Kidney (tissue), 22 donors: ENCODE measurements around the gene SPATA33. TPM values are rescaled to one million over a fixed set of nuclear protein-coding genes. Genes with fewer than 3 reads are reported as not detected.

Experiments
- DNase-seq, 5 donors: peaks; one replicate each; pipeline ENCODE4 v3.0.0-alpha.2; 2013 to 2020
- FAIRE-seq: peaks from 2 replicates; lab custom pipeline; 2012; peaks lifted over from hg19 to GRCh38; lab: Jason Lieb, UNC
- H3K27ac ChIP-seq, 2 donors: one replicate each; pipeline ENCODE4 v1.7.0; 2013; ENCODE audit warnings: low read depth in 2 of 2, low read length in 2 of 2, inconsistent platforms in 1 of 2
- H3K27me3 ChIP-seq: one replicate; pipeline ENCODE4 v1.7.1; 2013; ENCODE audit warnings: low read length, inconsistent platforms; ENCODE audit not compliant: control insufficient read depth, insufficient read depth
- H3K36me3 ChIP-seq, 3 donors: one replicate each; pipeline versions ENCODE4 v1.7.0 to v1.7.1; 2013; ENCODE audit warnings: low read length in 3 of 3, control low read depth in 1 of 3, inconsistent platforms in 1 of 3; ENCODE audit not compliant: insufficient read depth in 3 of 3, control insufficient read depth in 2 of 3
- H3K4me1 ChIP-seq, 3 donors: one replicate each; pipeline versions ENCODE4 v1.7.0 to v1.7.1; 2013; ENCODE audit warnings: low read length in 3 of 3, inconsistent platforms in 1 of 3, low read depth in 1 of 3; ENCODE audit not compliant: control insufficient read depth in 2 of 3, insufficient read depth in 2 of 3
- H3K4me3 ChIP-seq, 3 donors: one replicate each; pipeline versions ENCODE4 v1.7.0 to v1.8.1; 2013; ENCODE audit warnings: low read length in 3 of 3, control low read depth in 1 of 3, inconsistent platforms in 1 of 3
- H3K9ac ChIP-seq, 3 donors: one replicate each; pipeline versions ENCODE4 v1.7.0 to v1.7.1; 2013; ENCODE audit warnings: low read length in 3 of 3, control low read depth in 1 of 3, inconsistent platforms in 1 of 3
- H3K9me3 ChIP-seq, 3 donors: one replicate each; pipeline versions ENCODE4 v1.7.0 to v1.7.1; 2013; ENCODE audit warnings: low read length in 3 of 3, control low read depth in 1 of 3, inconsistent platforms in 1 of 3; ENCODE audit not compliant: control insufficient read depth in 2 of 3, insufficient read depth in 1 of 3
- CTCF ChIP-seq: IDR thresholded peaks from 3 replicates; pipeline ENCODE4 v1.5.1; 2012; ENCODE audit warnings: mild to moderate bottlenecking, moderate library complexity, borderline replicate concordance; ENCODE audit not compliant: insufficient read depth; ENCODE audit errors: extremely low read depth
- intact Hi-C: fragments of 100-400 bp; cut with DNase I; formaldehyde crosslinking; loops from one replicate; pipeline ENCODE4 v1.11.1; 2022
- long read RNA-seq, 10 donors: library from polyadenylated mRNA in 1 of 10; unstranded in 1 of 10; transcript quantifications; one replicate each; pipeline ENCODE4 v2.0.0 and lab custom pipeline, GENCODE V29; 2021 to 2026
- polyA plus RNA-seq: library from polyadenylated mRNA; stranded (reverse); fragments of 350-450 nt; fragmentation: Illumina TruSeq; extraction: RNeasy Lipid Tissue Mini Kit (QIAGEN cat#74804); gene quantifications from one replicate; pipeline ENCODE4 v1.2.3, GENCODE V29; 2014; ENCODE audit warnings: low read depth, low replicate concordance; ENCODE audit not compliant: insufficient read depth
- total RNA-seq: library from RNA; stranded (reverse); fragmentation: NEBNext Ultra II Directional; extraction: Animal tissue kit (Norgen Biotek cat#: 25700); gene quantifications from one replicate; pipeline ENCODE4 v1.2.1, GENCODE V29; 2021
- donor health status: control.
- donor health status: control.
- donor health status: control.
- donor health status: control.
- donor health status: control.
- donor health status: DM: yes; HTN: yes; CAD: no.
- donor health status: Normal renal cell carcinoma (clear cell type).

SPATA33 gene
- total RNA-seq: 16.3 TPM
- 13.4 TPM for polyA plus RNA-seq
- long read RNA-seq, donor 1, transcript SPATA33-204 (2 exons, 2,368 nt): major isoform, 5 of 13 reads
- long read RNA-seq, donor 1, transcript SPATA33-209 (3 exons, 1,490 nt): major isoform, 5 of 13 reads
- long read RNA-seq, donor 1, partial matches to known transcripts: 0 of 13 reads
- long read RNA-seq, donor 1, other reads (novel, unspliced or antisense): 0 of 13 reads
- long read RNA-seq, donor 2, partial matches to known transcripts: 0 of 8 reads
- long read RNA-seq, donor 2, other reads (novel, unspliced or antisense): 0 of 8 reads
- long read RNA-seq, donor 3, partial matches to known transcripts: 0 of 4 reads
- long read RNA-seq, donor 3, other reads (novel, unspliced or antisense): 0 of 4 reads
- long read RNA-seq, donor 4, partial matches to known transcripts: 0 of 8 reads
- long read RNA-seq, donor 4, other reads (novel, unspliced or antisense): 0 of 8 reads
- long read RNA-seq, donor 5, partial matches to known transcripts: 0 of 1 reads
- long read RNA-seq, donor 5, other reads (novel, unspliced or antisense): 0 of 1 reads
- long read RNA-seq, donor 6, partial matches to known transcripts: 0 of 10 reads
- long read RNA-seq, donor 6, other reads (novel, unspliced or antisense): 0 of 10 reads
- long read RNA-seq, donor 7, partial matches to known transcripts: 4 of 14 reads
- long read RNA-seq, donor 7, other reads (novel, unspliced or antisense): 6 of 14 reads
- long read RNA-seq, donor 8, partial matches to known transcripts: 0 of 7 reads
- long read RNA-seq, donor 8, other reads (novel, unspliced or antisense): 0 of 7 reads
- long read RNA-seq, donor 9, partial matches to known transcripts: 0 of 3 reads
- long read RNA-seq, donor 9, other reads (novel, unspliced or antisense): 0 of 3 reads
- long read RNA-seq, donor 10, partial matches to known transcripts: 0 of 5 reads
- long read RNA-seq, donor 10, other reads (novel, unspliced or antisense): 0 of 5 reads

DNA sequence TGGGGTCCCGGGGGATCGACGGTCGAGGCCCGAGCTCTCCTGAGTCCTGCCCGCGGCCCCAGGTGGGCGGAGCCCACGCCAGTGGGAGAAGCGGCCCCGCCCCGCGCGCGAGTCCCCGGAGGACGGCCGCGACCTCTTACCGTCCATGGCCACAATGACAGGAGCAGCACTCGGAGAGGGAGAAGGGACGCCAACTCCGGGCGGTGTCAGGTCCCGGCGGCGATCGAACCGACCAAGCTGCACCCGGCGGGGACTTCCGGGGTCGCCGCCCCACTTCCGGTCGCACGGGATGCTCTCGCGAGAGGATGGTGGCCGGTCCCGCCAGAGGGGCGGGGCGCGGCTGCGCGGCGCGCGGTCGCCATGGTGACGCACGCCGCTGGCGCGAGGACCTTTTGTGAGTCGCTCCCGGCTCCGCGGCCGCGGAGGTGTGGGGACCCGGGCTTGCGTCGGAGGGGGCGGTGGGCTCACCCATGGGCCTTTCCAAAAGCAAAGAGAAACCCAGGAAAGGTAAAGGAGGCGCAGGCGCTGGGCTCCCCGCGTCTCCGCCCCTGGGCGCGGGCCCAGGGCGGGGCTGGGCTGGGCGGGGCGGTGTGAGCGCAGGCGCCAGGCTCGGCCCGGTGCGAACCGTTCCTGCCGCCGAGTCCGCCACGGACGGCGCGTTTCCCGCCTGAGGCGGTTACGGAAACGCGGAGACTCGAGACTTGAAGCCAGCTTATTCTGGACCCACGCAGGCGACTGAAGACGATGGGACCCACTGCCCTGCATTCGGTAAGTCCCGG lies at the start of gene SPATA33, which contains the start of gene CHMP1A:
TSS of gene SPATA33 (plus strand) at position 395 of the 779 bp plus-strand sequence. CDS start at position 471, 76 bp downstream.
TSS of gene CHMP1A (minus strand) at position 267 of the 779 bp plus-strand sequence. CDS start at position 147, 120 bp downstream.
- Histone ChIP-seq H3K9me3 (no peaks in the 10 kb centered on the region), H3K4me1 (peaks cover 0 to 13% (median 5%) of the 10 kb centered on the region in 3 donors), H3K27ac (peak within 1 kb of the TSS; percentile 51 to 69), H3K9ac (peak within 1 kb of the TSS; percentile 83 to 90 (median 87)), H3K27me3 (no peaks in the 10 kb centered on the region), H3K4me3 (peak within 1 kb of the TSS; percentile 89 to 92 (median 91)), H3K36me3 (peaks cover 0 to 2% (median 2%) of the 10 kb centered on the region in 3 donors)
- intact Hi-C loops: no loop called here
- TF ChIP-seq CTCF: no peak
- DNase-seq: peak; percentile 90 to 96 (median 95)
- no peak for FAIRE-seq

GRCh38 chr16:89607937-89608740 lies 49.5 kb upstream of the SPATA33 start:
- no peaks in the 10 kb centered on the region for H3K27me3 ChIP-seq
- FAIRE-seq: no peak
- TF ChIP-seq CTCF: no peak

DNA sequence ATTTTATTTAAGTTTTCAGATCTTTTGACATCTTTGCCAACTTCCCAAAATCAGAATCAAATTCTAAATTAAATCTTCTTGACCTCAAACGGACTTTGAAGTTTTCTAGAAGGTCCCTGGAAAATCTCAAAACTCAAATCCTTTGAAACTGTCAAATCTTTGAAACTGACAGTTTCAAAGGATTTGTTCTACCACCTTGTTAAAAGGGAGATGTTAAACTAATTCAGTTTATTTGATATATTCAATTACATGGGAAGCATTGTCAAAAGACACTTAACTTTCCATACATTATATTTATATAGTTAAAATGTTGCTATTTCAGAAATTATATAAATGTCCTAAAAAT lies 47.6 kb upstream of the SPATA33 start:
- no peak for TF ChIP-seq CTCF
- FAIRE-seq: no peak
- no peak for DNase-seq
- Histone ChIP-seq H3K4me3 (no peak overlapping the region), H3K4me1 (peaks cover 0 to 7% (median 4%) of the 10 kb centered on the region in 3 donors), H3K9ac (no peak overlapping the region), H3K27me3 (no peaks in the 10 kb centered on the region), H3K27ac (no peak overlapping the region), H3K36me3 (no peaks in the 10 kb centered on the region), H3K9me3 (no peaks in the 10 kb centered on the region)
- intact Hi-C loops: no loop called here

More at GRCh38 chr16:89607937-89608740, 49.5 kb upstream of the SPATA33 start:
- no peaks in the 10 kb centered on the region for H3K36me3 ChIP-seq
- no peaks in the 10 kb centered on the region for H3K9me3 ChIP-seq
- H3K9ac ChIP-seq: no peak overlapping the region
- peaks cover under 1 to 7% (median 4%) of the 10 kb centered on the region in 3 donors for H3K4me1 ChIP-seq
- intact Hi-C loops: no loop called here
- DNase-seq: peak in 2 of 5 donors; percentile 34 to 46
- H3K4me3 ChIP-seq: no peak overlapping the region
- no peak overlapping the region for H3K27ac ChIP-seq
